ENCODE results near the gene IFNL3.
"Not testable (repeated sequence)": the region's sequence is repeated elsewhere in the genome, so short reads cannot be mapped to it uniquely, and the experiment has no call there.

The IFNL3 gene

GRCh38 chr19:39251846-39252245 is 7.0 kb upstream of the IFNL3 start:
- no peak for TF ChIP-seq CTCF (IDR thresholded peaks at IDR 0.05; ENCODE audit: borderline replicate concordance, control extremely low read depth, extremely low read depth, insufficient read depth, missing control alignments)
- in situ Hi-C loops (cut with MboI; ENCODE audit: low sequenced_read_pairs, unreplicated experiment), result no loop called here
- no peak for DNase-seq (ENCODE audit: low spot score)

- no peak for TF ChIP-seq CTCF (IDR thresholded peaks at IDR 0.05; ENCODE audit: borderline replicate concordance, control extremely low read depth, extremely low read depth, insufficient read depth, missing control alignments)
- DNase-seq (ENCODE audit: low spot score), result no peak
- in situ Hi-C loops (cut with MboI; ENCODE audit: low sequenced_read_pairs, unreplicated experiment), result no loop called here
Measured at GRCh38 chr19:39251081-39251480, 6.3 kb upstream of the IFNL3 start.

GRCh38 chr19:39248806-39249205 is 4.0 kb upstream of the IFNL3 start, which contains the start of gene IFNL4:
IFNL4 (minus strand) TSS chr19:39248856.
- in situ Hi-C loops (cut with MboI; ENCODE audit: low sequenced_read_pairs, unreplicated experiment), result no loop called here
- no peak for DNase-seq (ENCODE audit: low spot score)
- no peak for TF ChIP-seq CTCF (IDR thresholded peaks at IDR 0.05; ENCODE audit: borderline replicate concordance, control extremely low read depth, extremely low read depth, insufficient read depth, missing control alignments)

GRCh38 chr19:39247701-39248664 is 3.2 kb upstream of the IFNL3 start:
- TF ChIP-seq CTCF (IDR thresholded peaks at IDR 0.05; ENCODE audit: borderline replicate concordance, control extremely low read depth, extremely low read depth, insufficient read depth, missing control alignments), result no peak
- no peak for DNase-seq (ENCODE audit: low spot score)
- in situ Hi-C loops (cut with MboI; ENCODE audit: low sequenced_read_pairs, unreplicated experiment), result no loop called here

- TF ChIP-seq CTCF (IDR thresholded peaks at IDR 0.05; ENCODE audit: borderline replicate concordance, control extremely low read depth, extremely low read depth, insufficient read depth, missing control alignments), result no peak
- in situ Hi-C loops (cut with MboI; ENCODE audit: low sequenced_read_pairs, unreplicated experiment), result no loop called here
- DNase-seq (ENCODE audit: low spot score), result peak; percentile 40
Measured at GRCh38 chr19:39246951-39247669, 2.3 kb upstream of the IFNL3 start.

- in situ Hi-C loops (cut with MboI; ENCODE audit: low sequenced_read_pairs, unreplicated experiment), result not testable (repeated sequence)
Measured at GRCh38 chr19:39245166-39245565, 360 bp upstream of the IFNL3 start.

GRCh38 chr19:39243741-39244140 is 1.1 kb downstream of the IFNL3 start:
- DNase-seq (ENCODE audit: low spot score); in situ Hi-C loops (cut with MboI; ENCODE audit: low sequenced_read_pairs, unreplicated experiment): not testable (repeated sequence)

More at GRCh38 chr19:39245166-39245565, 360 bp upstream of the IFNL3 start:
- DNase-seq (ENCODE audit: low spot score), result not testable (repeated sequence)
